Osteocyte (in vitro differentiated cells): ENCODE data around the gene TCERG1L. TPM values are rescaled to one million over a fixed set of nuclear protein-coding genes. Genes with fewer than 3 reads are reported as not detected.

Experiments used
- DNase-seq: peaks from one replicate; pipeline ENCODE4 v3.0.0; 2021; ENCODE audit warnings: mixed read lengths; ENCODE audit not compliant: unreplicated experiment; ENCODE audit errors: extremely low spot score
- H3K27ac Mint-ChIP-seq: one replicate; pipeline ENCODE4 v1.8.0; 2021; ENCODE audit warnings: mild to moderate bottlenecking, mixed read lengths; ENCODE audit not compliant: unreplicated experiment
- H3K27me3 Mint-ChIP-seq: one replicate; pipeline ENCODE4 v1.8.0; 2021; ENCODE audit warnings: mixed read lengths; ENCODE audit not compliant: unreplicated experiment
- H3K36me3 Mint-ChIP-seq: one replicate; pipeline ENCODE4 v1.8.0; 2021; ENCODE audit warnings: mixed read lengths; ENCODE audit not compliant: unreplicated experiment
- H3K4me1 Mint-ChIP-seq: one replicate; pipeline ENCODE4 v1.8.0; 2021; ENCODE audit warnings: mixed read lengths; ENCODE audit not compliant: unreplicated experiment
- H3K4me3 Mint-ChIP-seq: one replicate; pipeline ENCODE4 v1.8.0; 2021; ENCODE audit warnings: mild to moderate bottlenecking, moderate library complexity, mixed read lengths; ENCODE audit not compliant: unreplicated experiment
- H3K9me3 Mint-ChIP-seq: one replicate; pipeline ENCODE4 v1.8.0; 2021; ENCODE audit warnings: mixed read lengths; ENCODE audit not compliant: unreplicated experiment
- total RNA-seq: library from RNA; stranded (reverse); gene quantifications from 2 replicates; pipeline ENCODE4 v1.2.1, GENCODE V29; 2021
- TF ChIP-seq, protein P1 (sequence below): fragments of 200-600 bp; sonication (generic); IDR thresholded peaks from 2 replicates; pipeline ENCODE4 v1.5.0; 2021; ENCODE audit warnings: antibody characterized with exemption, mild to moderate bottlenecking, moderate library complexity

TCERG1L gene
- total RNA-seq, 1 donor from 2014 or later, result not detected

DNA sequence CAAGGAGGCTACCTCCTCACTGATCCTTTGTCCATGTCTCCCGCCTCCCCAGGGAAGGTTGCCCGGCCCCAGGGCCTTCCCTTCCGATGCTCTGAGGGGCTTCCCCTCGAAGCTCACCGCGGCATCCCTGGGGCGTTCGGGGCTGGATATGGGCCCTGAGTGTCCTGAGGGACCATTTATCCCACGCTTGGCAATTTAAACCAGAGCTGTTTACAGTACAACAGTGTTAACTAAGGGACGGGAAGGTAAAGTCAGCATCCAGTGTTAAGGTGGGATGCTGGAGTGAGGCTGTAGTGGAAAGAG, 92.0 kb downstream of the TCERG1L start:
- no peaks in the 10 kb centered on the region for H3K36me3 Mint-ChIP-seq
- H3K4me3 Mint-ChIP-seq, result no peak overlapping the region
- no peaks in the 10 kb centered on the region for H3K27me3 Mint-ChIP-seq
- no peak overlapping the region for H3K27ac Mint-ChIP-seq
- no peak for DNase-seq
- H3K9me3 Mint-ChIP-seq, result peaks cover 33% of the 10 kb centered on the region
- no peaks in the 10 kb centered on the region for H3K4me1 Mint-ChIP-seq
- TF ChIP-seq, protein P1, sequence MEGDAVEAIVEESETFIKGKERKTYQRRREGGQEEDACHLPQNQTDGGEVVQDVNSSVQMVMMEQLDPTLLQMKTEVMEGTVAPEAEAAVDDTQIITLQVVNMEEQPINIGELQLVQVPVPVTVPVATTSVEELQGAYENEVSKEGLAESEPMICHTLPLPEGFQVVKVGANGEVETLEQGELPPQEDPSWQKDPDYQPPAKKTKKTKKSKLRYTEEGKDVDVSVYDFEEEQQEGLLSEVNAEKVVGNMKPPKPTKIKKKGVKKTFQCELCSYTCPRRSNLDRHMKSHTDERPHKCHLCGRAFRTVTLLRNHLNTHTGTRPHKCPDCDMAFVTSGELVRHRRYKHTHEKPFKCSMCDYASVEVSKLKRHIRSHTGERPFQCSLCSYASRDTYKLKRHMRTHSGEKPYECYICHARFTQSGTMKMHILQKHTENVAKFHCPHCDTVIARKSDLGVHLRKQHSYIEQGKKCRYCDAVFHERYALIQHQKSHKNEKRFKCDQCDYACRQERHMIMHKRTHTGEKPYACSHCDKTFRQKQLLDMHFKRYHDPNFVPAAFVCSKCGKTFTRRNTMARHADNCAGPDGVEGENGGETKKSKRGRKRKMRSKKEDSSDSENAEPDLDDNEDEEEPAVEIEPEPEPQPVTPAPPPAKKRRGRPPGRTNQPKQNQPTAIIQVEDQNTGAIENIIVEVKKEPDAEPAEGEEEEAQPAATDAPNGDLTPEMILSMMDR, result no peak

DNA sequence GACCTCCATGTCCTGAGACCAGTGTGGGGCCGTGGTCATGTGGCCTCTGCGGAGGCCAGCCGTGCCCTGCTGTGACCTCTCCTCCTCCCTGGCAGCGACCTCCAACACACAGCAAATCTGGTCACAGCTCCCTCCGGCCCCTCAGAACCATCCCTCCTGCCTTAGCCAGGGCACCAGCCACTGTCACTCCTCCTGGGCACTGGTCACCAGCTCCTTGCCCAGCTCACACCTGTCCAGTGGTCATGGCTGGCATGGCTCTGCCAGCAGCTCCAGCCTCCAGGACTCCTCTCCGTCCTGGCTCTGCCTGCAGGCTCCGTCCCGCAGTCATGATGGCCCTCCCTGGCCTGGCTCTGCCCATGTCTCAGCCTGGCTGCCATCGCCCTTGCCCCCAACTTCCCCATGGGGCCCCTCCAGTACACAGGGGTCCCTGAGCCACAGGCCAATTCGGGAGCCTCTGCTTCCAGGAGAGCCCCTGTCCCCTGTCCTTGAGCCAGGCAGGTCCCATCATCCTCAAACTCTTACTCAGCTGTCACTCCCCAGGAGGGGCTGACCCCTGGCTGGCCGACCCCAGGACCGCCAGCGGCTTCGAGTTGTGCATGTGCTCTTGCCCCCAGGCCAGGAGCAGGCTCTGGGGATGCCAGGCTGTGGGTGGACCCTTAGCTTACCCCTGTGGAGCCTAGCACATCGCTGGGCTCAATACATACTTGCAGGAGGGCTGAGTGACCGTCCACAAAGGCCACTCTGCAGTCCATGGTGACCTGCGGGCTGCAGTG, 92.5 kb downstream of the TCERG1L start:
- Mint-ChIP-seq H3K4me3 (no peak overlapping the region), H3K36me3 (no peaks in the 10 kb centered on the region), H3K4me1 (no peaks in the 10 kb centered on the region), H3K27me3 (no peaks in the 10 kb centered on the region), H3K27ac (no peak overlapping the region), H3K9me3 (peaks cover 38% of the 10 kb centered on the region)
- TF ChIP-seq, protein P1, result no peak
- DNase-seq, result no peak

DNA sequence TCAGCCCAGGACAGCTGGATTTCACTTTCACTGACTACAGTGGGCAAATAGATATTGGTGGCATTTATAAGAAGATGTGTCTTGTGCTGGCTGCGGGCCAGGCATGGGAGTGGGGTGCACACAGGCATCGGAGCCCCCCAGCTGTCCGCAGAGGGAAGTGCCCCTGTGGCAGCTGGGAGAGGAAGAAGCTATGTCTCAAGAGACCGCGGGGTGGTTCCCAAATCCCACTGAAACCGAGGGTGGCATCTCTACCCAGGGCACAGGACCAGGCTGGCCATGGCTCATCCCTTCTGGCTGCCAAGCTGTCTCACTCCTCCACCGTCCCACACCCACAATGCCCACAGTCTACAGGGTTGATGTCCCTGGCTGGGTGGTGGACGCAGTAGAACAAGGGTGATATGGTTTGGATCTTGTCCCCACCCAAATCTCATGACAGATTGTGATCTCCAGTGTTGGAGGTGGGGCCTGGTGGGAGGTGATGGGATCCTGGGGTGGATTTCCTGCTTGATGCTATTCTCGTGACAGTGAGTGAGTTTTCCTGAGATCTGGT, 94.8 kb downstream of the TCERG1L start:
- Mint-ChIP-seq H3K27ac (no peak overlapping the region), H3K36me3 (no peaks in the 10 kb centered on the region), H3K27me3 (no peaks in the 10 kb centered on the region), H3K4me3 (no peak overlapping the region), H3K9me3 (peaks cover 41% of the 10 kb centered on the region), H3K4me1 (no peaks in the 10 kb centered on the region)
- DNase-seq, result no peak
- TF ChIP-seq, protein P1, result no peak

DNA sequence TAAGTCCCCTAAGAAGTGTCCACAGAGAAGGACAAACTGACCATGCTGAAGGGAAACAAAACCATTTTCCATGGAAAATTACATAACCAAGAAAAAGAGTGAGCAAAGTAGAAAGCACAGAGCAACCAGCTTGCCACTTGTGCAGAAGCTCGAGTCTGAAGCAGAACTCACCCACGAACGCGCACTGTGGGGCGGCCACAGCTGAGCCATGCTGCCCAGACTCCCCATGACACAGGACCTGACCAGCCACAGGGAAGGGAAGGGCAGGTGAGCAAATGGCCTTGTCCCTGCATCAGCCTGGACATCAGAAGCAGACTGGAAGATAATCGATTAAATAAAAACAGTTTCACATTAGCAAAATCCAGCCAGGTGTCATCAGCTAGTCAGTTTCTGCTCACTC, 95.7 kb downstream of the TCERG1L start:
- peaks cover 42% of the 10 kb centered on the region for H3K9me3 Mint-ChIP-seq
- no peaks in the 10 kb centered on the region for H3K27me3 Mint-ChIP-seq
- no peaks in the 10 kb centered on the region for H3K4me1 Mint-ChIP-seq
- no peak overlapping the region for H3K27ac Mint-ChIP-seq
- DNase-seq, result no peak
- H3K4me3 Mint-ChIP-seq, result no peak overlapping the region
- TF ChIP-seq, protein P1, result no peak
- no peaks in the 10 kb centered on the region for H3K36me3 Mint-ChIP-seq

DNA sequence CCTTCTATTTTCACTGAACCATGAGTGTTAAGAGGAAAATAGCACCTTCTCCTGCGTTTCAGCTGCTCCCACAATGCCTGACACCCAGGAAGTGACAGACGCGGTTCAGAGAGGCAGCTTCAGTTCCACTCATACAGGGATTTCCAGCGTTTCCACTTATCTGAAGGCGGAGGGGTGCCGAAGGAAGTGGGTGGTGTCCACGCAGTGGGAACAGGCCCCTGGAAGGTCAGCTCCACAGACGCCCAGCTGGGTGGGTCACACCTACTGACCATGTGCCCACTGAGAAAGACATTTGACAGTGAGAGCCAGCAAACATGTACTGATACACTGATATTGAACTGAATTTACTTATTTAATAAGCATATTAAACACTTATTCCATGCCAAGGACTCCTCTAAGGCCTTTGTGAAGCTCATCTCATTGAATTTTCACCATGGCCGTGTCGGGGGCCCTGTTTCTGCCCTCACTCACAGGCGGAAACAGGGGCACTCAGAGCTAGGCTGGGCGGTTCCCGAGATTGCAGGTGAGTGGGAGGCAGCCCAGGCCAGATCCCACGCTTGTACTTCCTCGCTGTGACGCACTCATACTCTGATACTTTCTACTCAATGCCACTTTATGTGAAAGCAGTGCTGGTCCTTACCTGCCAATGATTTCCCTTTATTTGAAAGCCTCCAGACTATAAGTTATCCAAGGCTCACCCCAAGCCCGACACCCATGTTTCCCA, 96.8 kb downstream of the TCERG1L start:
- Mint-ChIP-seq H3K4me1 (no peaks in the 10 kb centered on the region), H3K27me3 (no peaks in the 10 kb centered on the region), H3K36me3 (no peaks in the 10 kb centered on the region), H3K27ac (no peak overlapping the region), H3K9me3 (peaks cover 47% of the 10 kb centered on the region), H3K4me3 (no peak overlapping the region)
- TF ChIP-seq, protein P1, result no peak
- peak; percentile 73 for DNase-seq
